Peyer's patch (tissue), 4 donors: Measurements from ENCODE around the gene GPC6.

ENCODE experiments used
- CTCF ChIP-seq, 6 experiments: fragments of 450-650 bp in 4 of 6; fragments of 200-600 bp in 2 of 6; sonication (generic) in 1 of 6; IDR thresholded peaks; one replicate each; pipeline ENCODE4 v1.5.1; 2017 to 2019; ENCODE audit warnings: antibody characterized with exemption in 6 of 6, mild to moderate bottlenecking in 3 of 6, moderate library complexity in 1 of 6
- POLR2A ChIP-seq, 2 donors: fragments of 450-650 bp; IDR thresholded peaks; one replicate each; pipeline ENCODE4 v1.5.1; 2017; ENCODE audit warnings: antibody characterized with exemption in 2 of 2, mild to moderate bottlenecking in 2 of 2, moderate library complexity in 2 of 2

GRCh38 chr13:93341517-93341916 lies 114.9 kb downstream of the GPC6 start:
- TF ChIP-seq CTCF (IDR thresholded peaks at IDR 0.05) (no peak), POLR2A (IDR thresholded peaks at IDR 0.05) (no peak)
